ENCODE results near the gene MNAT1. TPM values are rescaled to one million over a fixed set of nuclear protein-coding genes. Genes with fewer than 3 reads are reported as not detected.
A peak's percentile ranks its signal among the peaks of the same experiment; 100 is the strongest.
"Not testable (repeated sequence)": the region's sequence is repeated elsewhere in the genome, so short reads cannot be mapped to it uniquely, and the experiment has no call there.

The MNAT1 gene
- polyA plus RNA-seq (ENCODE audit: insufficient read length) = 48.6 TPM

DNA sequence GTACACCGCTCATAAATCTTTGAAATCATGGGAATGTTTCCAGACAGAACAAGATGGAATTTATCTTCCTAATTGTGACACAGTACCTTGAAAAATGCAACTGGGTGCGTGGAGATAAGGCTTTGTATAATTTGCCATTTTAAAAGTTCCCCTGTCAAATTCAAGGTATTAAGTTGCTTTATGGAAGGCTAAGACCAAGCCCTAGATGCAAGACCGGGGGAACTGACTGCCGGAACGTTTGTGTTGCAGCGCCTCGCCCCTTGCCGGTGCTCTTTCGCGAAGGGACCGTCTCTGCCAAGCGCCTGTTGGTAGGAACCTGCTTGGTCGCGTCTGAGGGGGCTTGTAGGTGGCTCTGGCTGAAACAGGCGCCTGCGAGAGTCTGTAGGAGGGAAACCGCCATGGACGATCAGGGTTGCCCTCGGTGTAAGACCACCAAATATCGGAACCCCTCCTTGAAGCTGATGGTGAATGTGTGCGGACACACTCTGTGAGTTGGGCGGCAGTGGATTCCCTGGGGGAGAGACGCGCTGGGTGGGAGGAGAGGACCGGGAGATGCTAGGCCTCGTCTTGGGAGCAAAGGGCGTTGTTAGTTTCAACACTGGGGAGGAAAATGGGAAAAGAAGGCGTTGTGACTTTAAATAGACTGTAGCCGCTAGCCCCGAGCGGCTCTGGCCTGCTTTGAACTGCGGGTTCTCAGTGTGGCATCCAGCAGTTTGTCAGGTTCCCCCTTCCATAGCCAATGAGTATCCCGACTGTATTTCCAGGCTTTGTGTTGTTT is at the start of gene MNAT1:
Gene MNAT1, plus strand, starts transcription at position 297 of the 778 bp plus-strand sequence. Its CDS starts 102 bp downstream, at position 399.
- DNase-seq = peak; percentile 87

DNA sequence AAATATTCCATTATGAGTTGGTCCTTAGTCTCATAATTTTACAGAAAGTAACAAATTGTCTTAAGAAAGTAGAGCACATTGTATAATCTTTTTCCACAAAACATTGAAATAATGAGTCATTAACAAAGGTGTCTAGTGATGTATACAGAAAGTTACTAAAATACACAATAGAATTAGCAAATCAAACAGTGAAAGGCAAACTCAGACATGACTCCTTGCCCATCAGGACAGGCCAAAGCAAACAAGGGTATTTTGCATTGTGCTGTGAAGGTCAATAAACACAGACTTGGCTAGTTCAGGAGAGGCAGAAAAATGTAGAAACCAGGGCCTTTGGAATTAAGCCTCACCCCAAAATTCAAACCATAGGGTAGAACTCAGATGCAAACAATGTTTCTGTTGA is 47.7 kb upstream of the MNAT1 start:
- DNase-seq = no peak

DNA sequence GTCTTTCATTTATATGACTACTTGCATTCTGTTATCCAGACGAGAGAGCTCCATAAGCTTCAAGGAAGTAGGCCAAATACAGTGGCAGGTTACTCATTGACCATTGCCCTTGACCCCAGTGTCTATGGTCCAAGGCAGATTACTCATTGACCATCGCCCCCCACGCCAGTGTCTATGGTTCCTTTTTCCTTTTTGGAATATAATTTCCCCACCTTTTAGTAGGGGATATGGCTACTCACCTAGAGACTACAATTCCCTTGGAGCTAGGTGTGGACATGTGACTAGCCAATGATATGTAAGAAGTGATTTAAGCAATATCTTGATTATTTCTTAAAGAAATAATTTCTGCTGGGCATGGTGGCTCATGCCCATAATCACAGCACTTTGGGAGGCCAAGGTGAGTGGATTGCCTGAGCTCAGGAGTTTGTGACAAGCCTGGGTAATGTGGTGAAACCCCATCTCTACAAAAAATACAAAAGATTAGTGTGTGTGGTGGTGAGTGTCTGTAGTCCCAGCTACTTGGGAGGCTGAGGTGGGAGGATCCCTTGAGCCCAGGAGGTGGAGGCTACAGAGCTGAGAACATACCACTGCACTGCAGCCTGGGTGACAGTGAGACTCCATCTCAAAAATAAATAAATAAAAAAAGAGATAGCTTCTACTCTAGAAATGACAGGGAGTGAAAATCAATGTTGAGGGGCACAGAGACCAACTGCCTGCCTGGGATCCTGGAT is 43.0 kb upstream of the MNAT1 start:
- DNase-seq = no peak

DNA sequence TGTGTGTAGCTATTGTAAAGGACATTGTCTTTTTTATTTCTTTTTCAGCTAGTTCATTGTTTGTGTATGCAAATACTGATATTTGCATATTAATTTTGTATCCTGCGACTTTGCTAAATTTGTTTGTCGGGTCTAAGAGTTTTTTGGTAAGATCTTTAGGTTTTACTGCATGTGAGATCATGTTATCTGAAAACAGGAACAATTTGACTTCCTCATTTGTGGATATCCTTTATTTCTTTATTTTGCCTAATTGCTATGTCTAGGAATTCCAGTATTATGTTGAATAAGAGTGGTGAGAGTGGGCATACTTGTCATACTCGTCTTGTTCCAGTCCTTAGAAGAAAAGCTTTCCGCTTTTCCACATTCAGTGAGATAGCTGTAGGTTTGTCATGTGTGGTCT is 39.2 kb upstream of the MNAT1 start:
- DNase-seq = no peak

DNA sequence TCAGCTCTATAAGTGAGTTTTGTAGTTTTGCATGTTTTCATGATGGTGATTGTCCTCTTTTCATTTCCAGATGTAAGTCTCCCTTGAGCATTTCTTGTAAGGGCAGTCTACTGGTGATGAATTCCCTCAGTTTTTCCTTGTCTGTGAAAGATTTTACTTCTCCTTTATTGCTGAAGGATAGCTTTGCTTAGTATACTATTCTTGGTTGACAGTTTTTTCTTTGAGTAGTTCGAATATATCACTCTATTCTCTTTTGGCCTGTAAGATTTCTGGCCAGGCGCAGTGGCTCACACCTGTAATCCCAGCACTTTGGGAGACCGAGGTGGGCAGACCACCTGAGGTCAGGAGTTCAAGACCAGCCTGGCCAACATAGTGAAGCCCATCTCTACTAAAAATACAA is 34.0 kb upstream of the MNAT1 start:
- no peak for DNase-seq

DNA sequence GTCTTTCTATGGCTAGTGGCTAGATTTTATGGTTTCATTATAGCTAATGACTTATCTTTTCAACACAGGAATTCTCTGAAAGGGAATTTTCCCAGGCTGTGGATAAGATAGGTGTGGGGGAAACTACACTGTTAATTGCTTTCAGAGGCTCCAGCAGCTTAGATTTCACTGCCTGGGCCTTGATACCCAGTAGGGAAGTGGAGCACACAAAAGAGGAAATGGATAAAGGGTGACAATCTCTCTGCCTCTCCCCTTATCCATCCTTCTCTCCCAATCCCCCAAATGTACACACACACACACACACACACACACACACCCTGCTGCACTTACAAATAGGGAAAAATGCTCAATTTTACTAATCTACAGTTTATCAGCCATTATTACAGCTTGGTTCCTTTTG is 29.5 kb upstream of the MNAT1 start:
- no peak for DNase-seq

DNA sequence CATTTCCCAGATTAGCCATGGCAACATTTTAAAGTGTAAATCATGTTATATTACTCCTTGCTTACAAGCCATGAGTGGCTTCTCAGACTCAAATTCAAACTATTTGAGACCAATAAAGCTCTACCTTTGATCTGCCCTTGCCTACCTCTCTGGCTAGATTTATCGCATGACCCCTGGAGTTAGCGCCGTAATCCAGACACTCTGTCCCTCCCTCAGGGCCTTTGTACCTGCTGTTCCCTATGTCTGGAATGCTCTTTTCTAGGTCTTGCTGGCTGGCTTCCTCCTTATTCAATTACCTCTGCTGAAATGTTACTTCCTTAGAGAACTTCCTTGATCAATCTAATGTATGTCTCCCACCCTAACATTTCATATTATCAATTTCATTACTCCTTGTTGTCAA is 26.7 kb upstream of the MNAT1 start:
- DNase-seq = no peak

DNA sequence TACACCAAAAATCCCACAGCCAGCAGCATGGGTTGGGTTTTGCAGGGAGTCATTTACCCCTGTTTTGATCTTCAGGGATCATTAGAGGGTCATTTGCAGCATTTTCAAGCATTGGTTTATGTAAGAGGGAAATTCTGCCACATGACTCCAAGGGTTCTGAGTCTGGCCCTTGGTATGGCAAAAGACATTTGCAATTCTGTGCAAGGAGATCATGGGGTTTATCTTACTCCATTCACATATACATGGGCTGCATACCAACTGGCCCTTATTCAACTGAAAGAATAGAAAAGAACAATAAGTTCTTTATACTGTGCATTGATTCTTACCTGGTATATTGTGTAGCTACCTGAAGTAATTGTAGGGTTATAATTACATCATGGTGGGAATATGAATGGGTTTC is 24.1 kb upstream of the MNAT1 start:
- no peak for DNase-seq

DNA sequence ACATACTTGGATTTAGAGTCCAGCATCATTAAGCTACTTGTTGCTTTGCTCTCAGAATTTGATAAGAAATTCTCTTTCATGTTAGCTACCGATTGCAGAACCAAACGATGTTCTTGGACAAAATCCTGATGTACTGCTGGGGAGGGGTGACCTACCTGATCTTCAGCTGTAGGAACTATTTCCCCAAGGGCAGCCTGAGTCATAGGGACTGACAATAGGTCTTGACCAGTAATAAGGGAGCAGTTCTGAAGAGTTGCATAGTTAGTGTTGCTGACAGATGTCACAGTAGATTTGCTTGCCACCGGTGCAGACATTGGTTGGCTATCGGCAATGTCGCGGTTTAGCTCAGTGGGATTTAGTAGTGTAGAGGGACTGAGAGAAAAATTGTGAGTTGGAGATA is 21.0 kb upstream of the MNAT1 start:
- no peak for DNase-seq

DNA sequence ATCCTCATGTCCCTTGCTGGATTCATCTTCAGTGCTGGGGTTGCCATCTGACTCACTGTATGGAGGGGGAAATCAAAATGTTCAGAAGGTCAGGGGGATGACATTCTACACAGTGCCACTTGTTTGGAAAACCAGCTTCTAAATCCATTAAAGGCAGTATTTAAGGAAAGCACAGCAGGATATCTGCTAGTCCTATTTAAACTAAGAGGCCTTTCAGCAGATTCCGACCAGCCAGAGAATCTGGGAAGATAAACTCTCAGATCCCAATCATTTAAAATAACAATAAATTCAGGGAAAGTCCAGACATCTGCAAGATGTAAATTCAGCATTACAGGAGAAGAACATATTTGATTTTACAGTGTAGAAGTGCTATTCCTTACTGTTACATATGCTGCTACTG is 14.2 kb upstream of the MNAT1 start:
- DNase-seq = no peak

DNA sequence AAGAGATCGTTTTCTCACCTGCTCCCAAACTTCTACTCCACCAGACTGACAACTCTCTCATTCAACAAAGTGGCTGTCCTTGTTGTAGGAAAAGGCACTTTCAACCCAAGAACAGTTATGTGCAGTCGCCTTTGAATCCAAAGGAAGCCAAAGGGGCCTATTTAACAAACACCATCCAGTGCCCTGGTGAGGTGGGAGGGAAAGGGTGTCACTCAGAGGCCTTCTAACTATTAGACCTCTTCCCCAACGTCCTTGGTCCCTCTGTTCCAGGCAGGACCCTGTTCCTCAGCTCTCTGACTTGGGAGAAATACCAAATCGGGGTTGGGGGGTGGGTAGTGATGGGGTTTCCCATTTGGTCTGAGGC is 13.6 kb upstream of the MNAT1 start:
- peak; percentile 18 for DNase-seq

DNA sequence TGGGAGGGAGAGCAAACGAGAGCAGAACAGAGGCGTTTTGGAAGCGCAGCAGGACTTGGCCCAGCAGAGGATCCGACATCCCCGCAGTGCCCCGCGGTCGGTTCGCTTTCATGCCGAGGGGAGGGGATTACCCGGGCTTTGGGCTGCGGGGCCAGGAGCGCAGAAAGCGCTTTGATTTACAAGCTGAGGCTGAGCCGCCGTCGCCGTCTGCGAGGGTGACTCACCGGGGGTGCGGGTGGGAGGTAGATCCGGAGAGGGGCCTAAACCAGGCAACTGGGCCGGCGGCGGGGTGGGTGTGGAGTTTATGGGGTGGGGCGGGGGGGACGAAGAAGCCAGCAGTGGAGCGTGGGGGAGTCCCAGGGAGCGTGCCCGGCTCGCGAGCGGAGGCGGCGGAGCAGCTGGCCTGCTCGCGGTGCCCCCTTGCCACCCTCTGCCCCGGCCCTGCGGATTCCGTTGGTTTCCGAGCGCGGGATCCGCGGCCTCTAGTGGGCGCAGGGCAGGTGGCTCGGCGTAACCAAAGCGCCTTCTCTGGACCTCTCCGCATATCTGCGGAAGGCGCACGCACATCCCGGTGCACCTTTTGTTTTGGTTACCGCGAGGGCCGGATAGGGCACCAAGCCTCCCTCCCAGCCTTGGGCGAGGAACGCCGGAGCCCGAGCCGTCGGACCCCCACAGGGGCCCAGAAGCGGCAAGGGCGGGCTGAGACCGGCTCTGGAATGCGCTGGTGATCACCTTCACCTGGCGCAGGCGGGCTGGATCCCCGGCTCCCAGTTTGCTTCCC is 13.0 kb upstream of the MNAT1 start:
- peak; percentile 36 for DNase-seq

DNA sequence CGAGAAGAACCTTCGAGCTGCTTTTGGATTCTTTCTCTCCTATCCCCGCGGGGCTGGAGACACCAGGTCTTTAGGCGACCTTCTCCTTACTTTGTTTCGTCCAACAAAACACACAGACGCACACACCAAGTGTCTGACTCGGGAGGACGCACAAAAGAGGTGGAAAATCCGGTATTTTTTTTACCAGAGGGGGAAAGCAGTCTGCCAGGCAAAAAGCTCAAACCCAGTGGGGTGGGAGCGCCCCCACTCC is 12.5 kb upstream of the MNAT1 start:
- DNase-seq = no peak

DNA sequence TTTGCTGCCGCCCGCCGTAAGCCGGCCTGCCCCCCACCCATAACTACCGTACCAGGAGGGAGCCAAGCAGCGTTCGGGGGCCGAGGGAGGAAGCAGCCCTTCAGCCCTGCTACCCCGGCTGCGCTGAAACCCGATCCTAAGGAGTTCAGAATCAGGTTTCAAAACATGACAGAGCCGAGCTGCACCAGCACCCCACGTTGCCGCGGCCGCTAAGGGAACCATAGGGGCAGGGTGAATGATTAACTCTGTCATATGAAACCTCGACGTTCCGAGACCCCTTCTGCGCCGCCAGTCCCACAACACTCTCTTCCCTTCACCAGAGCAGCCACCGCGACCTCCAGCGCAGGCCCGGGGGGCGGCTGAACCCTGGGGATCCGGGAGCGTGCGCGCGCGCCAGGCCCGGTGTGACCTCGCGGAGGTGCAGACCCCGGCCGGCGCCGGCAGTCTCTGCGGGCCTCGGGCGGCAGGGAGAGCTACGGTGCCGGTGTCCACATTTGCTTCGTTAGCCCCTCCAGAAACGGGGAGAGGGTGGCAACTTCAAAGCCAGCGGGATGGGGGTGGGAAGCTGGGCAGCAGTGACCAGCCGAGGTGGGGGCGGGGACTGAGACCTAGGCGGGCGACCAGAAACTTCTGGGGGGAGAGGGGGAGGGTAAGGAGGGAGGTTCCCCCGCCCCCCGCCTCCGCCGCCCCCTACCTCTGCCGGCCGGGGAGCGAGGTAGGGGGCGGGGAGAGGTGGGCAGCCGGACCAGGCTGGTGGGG is 12.0 kb upstream of the MNAT1 start:
- DNase-seq = peak; percentile 51

DNA sequence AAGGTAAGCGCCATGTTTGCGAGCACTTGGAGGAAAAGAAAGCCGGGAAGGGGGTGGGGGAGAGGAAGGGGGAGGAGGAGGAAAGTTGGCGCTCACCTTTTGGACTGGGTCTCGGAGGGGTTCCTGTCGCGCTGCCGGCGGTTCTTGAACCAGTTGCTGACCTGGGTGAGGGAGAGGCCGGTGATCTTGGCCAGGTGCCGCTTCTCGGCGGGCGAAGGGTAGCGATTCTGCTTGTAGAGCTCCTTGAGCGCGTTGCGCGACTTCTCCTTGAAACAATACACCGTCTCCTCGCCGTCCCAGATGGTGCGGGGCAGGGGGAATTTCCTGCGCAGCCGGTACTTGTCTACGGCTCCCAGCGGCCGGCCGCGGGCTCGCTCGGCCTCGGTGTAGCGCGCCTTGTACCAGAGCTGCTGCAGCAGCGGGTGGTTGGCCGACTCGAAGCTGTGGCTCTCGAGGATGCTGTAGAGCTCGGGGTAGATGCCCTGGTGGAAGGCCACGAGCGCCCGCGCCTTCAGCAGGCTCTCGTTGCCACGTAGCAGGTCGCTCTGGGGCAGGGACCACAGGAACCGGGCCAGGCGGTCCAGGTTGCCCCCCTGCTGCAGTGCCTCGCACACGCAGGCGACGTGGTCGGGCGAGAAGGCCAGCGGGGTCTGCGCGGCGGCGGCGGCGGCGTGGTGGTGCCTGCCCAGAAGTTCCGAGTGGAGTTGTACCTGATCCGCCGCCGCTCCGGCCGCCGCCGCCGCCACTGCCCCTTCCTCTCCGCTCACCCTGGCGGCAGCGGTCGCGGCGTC is 11.2 kb upstream of the MNAT1 start:
- DNase-seq = peak; percentile 56

DNA sequence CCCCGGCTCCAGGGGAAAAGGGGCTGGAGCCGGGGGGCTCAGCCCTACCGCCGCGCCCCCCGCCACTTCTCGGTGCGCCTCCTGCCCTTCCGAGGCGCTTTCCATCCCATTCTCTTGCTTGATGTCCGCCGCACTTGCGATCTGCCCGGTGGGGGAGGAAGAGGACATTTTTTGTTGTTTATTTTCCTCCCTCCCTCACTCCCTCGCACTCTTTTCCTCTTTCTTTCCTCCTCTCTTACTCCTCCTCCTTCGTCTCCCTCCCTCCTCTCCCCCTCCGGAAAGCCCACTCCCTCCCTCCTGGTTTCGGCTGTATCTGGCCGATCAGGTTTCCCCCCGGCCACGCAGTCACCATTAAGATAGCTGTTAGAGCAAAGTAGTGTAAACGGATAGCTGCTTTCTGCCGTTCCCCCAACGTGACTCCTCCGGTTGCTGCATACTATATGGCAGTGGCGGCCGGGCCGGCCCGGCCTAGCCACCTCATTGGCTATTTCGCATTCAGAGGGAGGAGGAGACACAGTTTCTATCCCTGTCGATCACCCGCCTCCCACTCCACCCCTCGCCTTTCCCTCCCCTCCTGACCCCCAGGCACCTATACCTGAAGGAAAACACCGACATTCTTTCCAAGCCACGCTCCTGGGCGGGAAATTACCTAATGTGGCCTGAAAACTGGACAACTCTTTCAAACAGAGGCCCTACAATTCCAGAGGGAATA is 10.5 kb upstream of the MNAT1 start, which contains the start of gene SIX4:
Gene SIX4, minus strand, starts transcription at position 445 of the 712 bp plus-strand sequence. Its CDS starts 277 bp downstream, at position 168.
- peak; percentile 81 for DNase-seq

DNA sequence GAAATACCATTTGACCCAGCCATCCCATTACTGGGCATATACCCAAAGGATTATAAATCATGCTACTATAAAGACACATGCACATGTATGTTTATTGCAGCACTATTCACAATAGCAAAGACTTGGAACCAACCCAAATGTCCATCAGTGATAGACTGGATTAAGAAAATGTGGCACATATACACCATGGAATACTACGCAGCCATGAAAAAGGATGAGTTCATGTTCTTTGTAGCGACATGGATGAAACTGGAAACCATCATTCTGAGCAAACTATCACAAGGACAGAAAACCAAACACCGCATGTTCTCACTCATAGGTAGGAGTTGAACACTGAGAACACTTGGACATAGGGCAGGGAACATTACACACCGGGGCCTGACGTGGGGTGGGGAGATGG is 3.3 kb upstream of the MNAT1 start:
- not testable (repeated sequence) for DNase-seq

DNA sequence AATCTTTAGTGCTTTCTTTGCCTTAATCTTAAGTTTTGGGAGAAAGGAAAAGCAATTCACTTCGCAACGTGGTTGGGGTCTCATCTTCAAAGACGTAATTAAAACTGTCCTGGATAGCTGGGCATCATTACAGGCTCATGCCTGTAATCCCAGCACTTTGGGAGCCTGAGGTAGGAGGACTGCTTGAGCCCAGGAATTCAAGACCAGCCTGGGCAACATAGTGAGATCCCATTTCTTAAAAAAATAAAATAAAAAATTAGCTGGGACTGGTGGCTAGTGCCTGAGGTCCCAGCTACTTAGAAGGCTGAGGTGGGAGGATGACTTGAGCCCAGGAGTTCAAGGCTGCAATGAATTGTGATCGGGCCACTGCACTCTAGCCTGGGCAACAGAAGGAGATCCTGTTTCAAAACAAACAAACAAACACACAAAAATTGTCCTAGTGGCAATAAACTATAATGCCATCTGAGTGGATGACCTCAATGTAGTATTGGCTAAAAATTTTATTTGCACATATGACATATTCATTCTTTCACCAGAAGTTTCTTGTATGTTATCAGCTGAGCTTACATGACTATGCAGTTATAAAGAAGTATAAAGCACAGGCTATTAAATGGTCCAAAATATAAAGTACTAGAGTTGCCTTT is 1.6 kb upstream of the MNAT1 start:
- no peak for DNase-seq

DNA sequence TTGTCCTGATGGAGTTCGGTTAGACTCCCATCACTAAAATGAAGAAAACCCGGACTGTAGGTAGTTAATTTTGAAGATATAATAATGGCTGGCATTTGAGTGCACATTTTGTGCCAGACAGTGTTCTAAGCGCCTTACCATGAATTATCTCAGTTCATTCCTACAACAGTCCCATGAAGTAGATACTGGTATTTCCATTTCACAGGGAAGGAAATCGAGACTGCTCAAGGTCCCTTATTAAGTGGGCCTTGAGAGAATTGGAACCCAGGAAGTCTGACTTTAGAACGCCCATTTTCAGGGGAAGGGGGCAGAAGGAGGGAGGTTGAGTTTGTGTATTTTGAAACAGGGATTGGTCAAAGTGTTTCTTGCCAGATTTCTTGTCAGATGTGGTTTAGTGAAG is 855 bp downstream of the MNAT1 start:
- no peak for DNase-seq

DNA sequence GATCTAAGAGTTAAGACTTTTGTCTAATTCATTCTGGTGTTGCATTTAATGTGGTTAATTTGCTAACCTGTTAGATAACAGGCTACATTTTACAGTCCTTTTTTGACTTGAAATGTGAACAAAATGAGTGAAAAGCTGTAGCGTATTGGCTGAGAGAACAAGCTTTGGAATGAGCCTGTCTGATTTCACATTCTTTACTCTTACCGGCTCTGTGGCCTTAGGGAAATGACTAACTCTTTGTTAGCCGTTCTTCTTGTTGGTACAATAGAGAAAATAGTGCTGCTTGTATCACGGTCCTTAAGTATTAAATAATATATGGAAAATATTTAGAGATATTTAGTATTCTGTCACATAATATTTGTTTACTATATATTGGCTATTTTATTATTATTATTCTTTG is 1.9 kb downstream of the MNAT1 start:
- no peak for DNase-seq

Measured in hindlimb muscle (tissue), 1 donor.